ENCODE results near the gene BTD.

The BTD gene

GRCh38 chr3:15637131-15637951, 35.8 kb downstream of the BTD start:
- no peak for DNase-seq

GRCh38 chr3:15638193-15638890, 36.8 kb downstream of the BTD start:
- DNase-seq = no peak

- DNase-seq = no peak
These were observed 37.3 kb downstream of the BTD start for GRCh38 chr3:15638891-15639262.

GRCh38 chr3:15645246-15645645, 43.7 kb downstream of the BTD start:
- DNase-seq = no peak

GRCh38 chr3:15645740-15646501, 44.4 kb downstream of the BTD start:
- DNase-seq = no peak

- no peak for DNase-seq
These were observed 45.4 kb downstream of the BTD start for GRCh38 chr3:15646851-15647511.

- DNase-seq = no peak
These were observed 46.1 kb downstream of the BTD start for GRCh38 chr3:15647611-15648167.

- DNase-seq = no peak
These were observed 47.8 kb downstream of the BTD start for GRCh38 chr3:15649341-15649740.

- no peak for DNase-seq
These were observed 48.3 kb downstream of the BTD start for GRCh38 chr3:15649858-15650257.

- DNase-seq = no peak
These were observed 49.9 kb downstream of the BTD start for GRCh38 chr3:15651396-15651795.

- DNase-seq = no peak
These were observed 51.8 kb downstream of the BTD start for GRCh38 chr3:15653321-15653720.

- DNase-seq = no peak
These were observed 52.6 kb downstream of the BTD start for GRCh38 chr3:15654127-15654526.

GRCh38 chr3:15654891-15655290, 53.3 kb downstream of the BTD start:
- DNase-seq = no peak

- no peak for DNase-seq
These were observed 54.8 kb downstream of the BTD start for GRCh38 chr3:15656342-15656741.

GRCh38 chr3:15657016-15657415, 55.5 kb downstream of the BTD start:
- no peak for DNase-seq

- no peak for DNase-seq
These were observed 57.9 kb downstream of the BTD start for GRCh38 chr3:15659254-15659975.

GRCh38 chr3:15660055-15660935, 58.8 kb downstream of the BTD start:
- DNase-seq = no peak

- no peak for DNase-seq
These were observed 62.6 kb downstream of the BTD start for GRCh38 chr3:15664144-15664543.

GRCh38 chr3:15665510-15666150, 64.1 kb downstream of the BTD start:
- DNase-seq = no peak

GRCh38 chr3:15666277-15666676, 64.7 kb downstream of the BTD start:
- no peak for DNase-seq

GRCh38 chr3:15667484-15667883, 65.9 kb downstream of the BTD start:
- no peak for DNase-seq

Data from NCI-H774 (cell line).